Activated T-cell treated with anti-CD3 and anti-CD28 coated beads for 48 hours (primary cell): ENCODE data around the gene CHPF2.

Source experiments
- DNase-seq: peaks from one replicate; pipeline ENCODE4 v3.0.0-alpha.2; 2020; ENCODE audit warnings: low read depth

CHPF2 gene

DNA sequence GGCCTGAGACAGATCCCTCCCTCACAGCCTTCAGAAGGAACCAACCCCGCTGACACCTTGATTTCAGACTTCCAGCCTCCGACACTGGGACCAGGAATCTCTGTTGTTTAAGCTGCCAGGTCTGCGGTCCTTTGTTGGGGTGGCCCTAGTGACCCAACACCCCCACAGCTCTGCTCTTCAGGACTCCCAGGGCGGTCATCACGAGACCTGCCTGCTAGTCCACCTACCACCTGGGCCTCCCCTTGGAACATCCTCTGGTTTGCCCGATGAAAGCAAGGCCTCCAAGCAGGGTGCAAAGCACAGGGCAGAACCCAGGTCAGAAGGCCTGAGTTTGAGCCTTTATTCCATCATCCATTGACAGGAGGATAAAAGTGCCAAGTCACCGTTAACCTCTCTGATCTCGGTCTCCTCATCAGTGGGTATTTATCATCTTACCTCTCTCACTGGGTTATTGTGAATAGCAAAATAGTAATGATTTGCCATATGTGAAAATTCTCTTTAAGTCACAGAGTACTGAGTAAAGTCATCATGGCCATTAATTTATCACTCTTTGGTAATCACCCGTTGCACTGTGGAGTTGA is 33.2 kb downstream of the CHPF2 start:
- no peak for DNase-seq

DNA sequence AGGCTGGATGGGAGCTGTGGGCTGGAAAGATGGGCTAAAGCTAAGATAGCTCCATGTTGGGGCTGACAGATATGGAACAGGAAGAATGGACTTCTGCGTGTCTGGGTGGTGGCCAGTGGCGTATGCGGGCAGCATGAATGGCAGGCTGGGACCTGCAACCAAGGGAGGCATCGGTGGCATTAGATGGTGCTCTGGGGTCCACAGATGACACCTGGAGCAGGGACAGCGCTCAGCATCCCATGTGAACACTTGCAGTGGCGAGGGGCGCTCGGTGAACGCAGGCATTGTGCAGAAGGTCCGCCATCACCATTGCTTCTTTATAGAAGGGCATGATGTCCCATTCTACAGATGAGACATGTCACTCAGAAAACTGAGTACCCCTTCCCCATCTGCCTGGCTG is 37.2 kb downstream of the CHPF2 start:
- DNase-seq, result no peak

DNA sequence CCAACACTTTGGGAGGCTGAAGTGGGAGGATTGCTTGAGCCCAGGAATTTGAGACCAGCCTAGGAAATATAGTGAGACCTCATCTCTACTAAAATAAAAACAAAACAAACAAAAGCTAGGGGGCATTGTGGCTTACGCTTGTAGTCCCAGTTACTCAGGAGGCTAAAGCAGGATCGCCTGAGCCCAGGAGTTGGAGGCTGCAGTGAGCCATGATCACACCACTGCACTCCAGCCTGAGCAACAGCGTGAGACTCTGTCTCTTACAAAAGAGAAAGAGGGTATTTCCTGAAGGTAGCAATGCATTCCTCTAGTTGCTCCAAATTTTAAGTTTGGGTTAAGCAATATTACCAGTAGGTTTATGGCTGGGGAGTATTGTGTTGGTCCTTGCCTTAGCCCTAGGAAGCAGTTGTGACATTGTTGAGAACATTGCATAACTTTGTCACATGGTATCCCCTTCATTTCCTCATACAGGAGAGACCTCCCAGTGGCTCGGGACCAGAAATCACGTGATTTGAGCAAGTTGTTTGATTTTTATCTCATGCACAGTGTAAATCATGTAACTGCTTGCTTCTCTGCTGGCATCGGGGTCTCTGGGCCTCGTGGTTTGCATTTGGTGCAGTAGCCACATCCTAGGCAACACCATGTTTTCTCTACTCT is 39.5 kb downstream of the CHPF2 start:
- DNase-seq, result no peak

DNA sequence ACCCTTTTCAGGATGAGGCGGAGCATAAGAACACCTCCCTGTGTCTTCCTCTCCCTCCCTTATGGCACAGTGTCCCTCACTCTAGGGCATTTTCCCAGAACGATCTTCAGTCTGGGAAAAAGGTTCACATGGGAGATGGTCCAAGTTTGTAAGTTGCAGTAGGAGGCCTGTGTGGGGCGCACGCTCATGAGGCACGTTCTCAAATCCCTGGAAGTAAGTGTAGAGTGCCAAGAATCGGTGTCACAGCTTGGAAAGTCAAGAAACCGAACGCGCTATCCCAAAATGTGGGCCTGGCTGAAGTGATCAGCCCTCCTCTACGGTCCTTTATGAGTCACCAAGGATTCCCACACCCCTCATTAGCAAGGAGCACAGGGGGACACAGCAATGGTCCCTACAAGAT is 40.1 kb downstream of the CHPF2 start:
- no peak for DNase-seq

DNA sequence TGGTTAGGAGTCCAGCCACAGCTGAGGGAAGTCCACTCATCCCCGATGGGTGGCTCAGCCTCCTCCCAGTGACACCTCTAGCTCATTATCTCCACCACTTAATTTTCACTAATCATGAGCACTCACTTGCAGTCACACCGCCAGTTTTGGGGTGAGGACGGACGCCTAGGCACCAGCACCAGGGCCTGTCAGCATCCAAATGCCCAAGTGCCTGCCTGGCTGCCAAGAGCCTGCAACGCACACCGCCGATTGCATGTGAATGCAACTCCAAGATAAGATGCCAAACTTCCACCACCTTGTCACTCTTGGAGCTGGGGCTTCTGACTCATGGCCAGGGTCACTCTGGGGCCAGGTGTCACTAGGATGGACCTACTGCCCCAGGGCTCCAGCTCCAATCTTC is 40.6 kb downstream of the CHPF2 start:
- no peak for DNase-seq

DNA sequence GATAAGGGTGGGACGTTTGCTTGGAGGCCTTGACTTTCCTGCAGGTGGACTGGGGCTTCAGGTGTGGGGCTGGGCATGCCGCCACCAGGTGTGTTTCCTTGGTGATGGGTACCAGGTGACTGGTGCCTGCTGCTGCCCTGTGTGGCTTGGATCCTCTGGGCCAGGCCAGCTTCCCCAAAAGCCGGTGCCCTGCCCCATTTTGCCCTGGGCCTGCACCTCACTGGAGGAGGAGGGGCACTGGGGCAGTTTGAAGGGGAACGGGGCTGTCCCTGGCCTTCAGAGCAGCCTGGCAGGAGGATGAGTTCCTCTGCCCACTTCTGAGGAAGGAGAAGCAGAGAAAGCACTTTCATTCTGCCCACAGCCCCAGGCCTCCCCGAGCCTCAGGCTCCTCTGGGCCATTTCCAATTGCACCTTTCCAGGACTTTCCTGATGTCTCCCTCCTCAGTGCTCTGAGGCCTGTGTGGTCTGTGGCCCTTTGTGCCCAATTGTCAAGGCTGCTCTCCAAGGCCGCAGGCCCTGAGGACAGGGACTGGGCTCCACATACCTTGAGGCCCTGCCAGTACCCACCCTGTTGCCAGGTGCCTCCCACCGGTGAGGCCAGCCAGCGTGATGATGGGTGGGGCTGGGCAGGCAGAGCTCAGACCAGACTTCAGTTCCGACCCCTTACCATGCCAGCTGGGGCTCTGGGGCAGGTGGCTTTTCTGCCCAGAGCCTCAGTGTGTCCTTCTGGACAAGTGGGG is 41.5 kb downstream of the CHPF2 start:
- no peak for DNase-seq

DNA sequence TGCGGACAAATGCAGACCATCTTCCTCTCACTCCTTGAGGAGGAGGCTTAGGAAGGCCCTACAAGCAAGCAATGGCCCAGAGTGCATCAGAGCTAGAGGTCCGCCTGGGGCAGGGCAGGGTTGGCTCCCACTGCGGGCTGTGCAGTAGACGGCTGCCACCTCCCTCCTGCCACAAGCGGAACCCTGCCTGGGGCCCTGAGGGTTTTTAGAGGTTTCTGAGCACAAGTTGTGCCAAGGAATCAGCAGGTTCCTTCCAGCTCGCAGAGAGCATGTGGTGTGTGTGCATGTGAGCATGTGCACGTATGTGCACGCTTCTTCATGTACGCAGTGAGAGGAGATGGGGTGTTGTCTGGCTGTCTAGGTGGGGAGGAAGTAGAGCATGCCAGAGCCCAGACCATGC is 42.1 kb downstream of the CHPF2 start:
- no peak for DNase-seq

DNA sequence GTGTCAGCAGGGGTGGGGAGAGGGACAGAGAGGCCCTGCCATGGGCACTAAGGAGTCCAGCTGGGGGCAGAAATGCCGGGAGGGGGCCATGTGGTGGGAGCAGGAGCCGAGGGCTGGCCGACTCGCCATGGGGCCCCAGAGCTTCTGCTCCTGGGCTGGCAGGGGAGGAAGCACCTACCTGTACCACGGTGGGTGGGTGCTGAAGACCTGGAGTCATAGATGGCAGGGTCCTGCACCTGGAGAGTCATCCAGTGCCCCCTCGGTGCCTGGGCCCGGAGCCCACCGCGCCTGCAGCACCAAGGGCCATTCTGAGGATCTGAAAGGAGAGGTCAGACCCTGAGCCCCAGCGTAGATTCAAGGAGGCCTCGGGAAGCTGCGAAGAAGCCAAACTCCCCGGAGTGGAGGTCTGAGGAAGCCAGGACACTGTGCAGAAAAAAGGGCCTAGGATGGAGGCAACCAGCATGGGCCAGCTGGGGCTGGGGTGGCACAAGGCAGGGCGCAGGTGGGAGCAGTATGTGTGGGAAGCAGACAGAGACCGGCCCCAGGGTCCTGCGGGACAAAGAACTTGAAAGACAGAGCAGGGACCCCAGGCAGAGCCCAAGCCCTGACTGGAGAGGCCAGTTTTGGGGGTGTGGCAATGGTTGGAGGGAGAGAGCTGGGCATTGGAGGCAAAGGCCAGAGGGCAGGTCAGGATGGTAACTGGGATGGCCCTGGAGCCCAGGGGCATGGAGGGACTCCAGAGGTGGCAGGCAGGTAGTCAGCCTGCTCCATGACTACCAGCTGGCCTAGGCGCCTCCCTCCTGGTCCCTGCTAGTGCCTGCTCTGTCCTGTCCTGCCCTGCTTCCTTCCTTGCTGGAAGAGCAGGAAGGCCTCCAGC is 42.9 kb downstream of the CHPF2 start:
- DNase-seq, result no peak

DNA sequence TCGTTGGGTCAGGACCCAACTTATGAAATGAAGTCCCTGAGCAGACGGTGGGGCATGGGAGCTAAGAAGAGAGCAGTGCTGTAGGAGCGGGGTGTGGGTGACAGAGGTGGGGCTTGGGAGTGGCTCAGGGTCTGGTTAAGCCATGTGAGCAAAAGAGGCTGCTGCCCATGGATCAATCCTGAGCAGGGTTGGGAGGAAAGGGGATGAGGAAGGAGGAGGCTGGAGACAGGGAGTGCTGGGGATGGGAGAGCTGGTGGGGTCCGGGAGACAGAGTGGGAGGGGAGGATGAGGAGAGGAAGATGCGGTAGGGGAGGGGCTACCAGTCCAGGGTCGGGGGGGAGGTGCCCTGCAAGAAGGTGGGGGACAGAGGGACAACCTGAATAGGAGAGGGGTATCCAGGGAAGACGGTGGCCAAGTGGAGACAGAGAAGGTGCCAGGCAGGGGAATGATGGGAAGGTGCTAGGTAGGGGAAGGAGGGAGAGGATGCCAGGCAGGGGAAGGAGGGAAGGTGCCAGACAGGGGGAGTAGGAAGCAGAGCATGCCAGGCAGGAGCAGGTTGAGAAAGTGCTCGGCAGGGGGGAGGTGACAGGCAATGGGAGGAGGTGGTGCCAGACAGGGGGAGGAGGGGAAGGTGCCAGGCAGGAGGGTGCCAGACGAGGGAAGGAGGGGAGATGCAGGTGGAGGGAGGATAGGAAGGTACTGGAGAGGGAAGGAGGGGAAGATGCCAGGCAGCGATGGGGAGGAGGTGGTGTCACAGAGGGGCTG is 43.7 kb downstream of the CHPF2 start:
- no peak for DNase-seq

DNA sequence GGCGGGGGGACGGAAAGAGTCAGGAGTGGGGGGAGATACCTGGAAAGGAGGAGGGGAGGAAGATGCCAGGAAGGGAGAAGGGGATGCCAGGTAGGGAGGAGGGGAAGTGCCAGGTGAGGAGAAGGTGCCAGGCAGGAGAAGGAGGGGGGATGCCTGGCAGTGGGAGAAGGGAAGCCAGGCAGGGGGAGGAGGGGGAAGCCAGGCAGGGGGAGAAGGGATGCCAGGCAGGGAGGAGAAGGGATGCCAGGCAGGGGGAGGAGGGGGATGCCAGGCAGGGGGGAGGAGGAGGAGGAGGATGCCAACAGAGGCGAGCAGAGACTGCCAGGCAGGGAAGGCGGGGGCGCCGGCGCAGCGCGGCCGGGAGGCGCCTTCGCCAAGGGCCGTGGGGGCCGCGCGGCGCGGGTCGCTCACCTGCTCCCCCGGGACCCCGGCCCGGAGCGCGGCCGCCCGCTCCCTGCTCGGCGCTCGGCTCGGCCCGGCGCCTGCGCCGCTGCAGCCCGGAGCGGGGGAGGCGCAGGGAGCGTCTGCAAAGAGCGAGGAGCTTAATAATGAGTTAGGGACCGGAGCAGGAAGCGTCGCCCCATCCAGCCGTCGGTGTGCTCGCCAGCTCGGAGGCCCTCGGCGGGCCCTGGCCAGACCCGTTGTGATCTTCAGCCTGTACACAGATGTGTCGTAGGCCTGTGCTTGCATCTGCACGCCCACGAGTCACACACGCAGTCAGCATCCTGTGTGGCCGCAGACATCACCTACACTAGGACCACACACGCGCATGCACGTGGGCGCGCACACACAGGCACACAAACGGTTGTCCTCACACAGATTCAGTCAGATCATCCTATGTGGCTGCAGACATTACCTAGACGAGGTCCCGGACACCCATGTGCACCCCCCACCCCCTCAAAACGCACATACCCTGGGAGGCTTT is 44.6 kb downstream of the CHPF2 start:
- peak; percentile 52 for DNase-seq

DNA sequence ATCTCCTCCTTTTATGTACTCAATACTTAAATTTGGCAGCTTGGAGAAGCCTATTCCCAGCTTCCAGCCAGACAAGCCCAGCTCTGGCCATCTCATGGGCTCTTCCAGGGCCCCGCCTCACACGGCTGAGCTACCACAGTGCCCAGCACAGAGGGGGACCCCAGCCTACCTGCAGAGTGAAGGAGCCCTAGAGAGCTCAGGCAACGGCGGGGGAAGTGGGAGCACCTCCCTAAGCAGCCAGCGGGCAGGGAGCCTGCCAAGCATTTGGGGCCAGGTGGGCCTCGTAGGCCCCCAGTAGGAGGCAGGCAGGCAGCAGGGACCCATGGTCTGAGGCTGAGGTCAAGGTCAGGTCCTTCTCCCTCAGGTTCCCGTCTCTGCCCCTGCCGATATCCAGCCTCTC is 45.3 kb downstream of the CHPF2 start:
- DNase-seq, result no peak

DNA sequence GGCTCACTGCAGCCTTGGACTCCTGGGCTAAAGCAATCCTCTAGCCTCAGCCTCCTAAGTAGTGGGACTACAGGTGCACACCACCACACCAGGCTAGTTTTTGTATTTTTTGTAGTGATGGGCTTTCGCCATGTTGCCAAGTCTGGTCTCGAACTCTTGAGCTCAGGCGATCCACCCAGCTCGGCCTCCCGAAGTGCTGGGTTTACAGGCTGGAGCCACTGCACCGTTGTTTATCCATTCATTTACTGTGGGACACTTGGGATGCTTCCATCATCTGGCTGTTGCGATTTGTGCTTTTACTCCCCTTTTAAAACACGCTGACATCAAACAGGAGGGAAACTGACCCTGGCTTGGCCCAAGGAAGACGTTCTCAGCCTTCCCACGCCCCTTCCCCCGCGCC is 46.7 kb downstream of the CHPF2 start:
- DNase-seq, result no peak

DNA sequence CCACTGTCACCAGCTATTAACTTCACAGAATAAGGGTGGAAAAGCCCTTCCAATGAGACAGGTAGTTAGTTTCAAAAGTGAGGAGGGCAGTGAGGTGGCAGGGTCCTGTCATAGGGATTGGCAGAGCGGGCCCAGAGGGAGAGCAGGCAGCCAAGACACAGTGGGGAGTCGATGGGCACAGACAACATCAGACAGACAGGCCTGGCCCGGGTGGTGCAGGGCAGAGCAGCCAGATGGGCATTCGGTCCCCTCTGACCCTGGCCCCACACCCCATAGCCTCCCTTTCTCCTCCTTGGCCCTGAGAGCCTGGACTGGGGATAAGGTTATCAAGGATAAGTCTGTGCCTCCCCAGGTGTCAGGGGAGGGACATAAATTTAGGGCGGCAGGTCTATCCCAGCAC is 47.6 kb downstream of the CHPF2 start:
- no peak for DNase-seq

DNA sequence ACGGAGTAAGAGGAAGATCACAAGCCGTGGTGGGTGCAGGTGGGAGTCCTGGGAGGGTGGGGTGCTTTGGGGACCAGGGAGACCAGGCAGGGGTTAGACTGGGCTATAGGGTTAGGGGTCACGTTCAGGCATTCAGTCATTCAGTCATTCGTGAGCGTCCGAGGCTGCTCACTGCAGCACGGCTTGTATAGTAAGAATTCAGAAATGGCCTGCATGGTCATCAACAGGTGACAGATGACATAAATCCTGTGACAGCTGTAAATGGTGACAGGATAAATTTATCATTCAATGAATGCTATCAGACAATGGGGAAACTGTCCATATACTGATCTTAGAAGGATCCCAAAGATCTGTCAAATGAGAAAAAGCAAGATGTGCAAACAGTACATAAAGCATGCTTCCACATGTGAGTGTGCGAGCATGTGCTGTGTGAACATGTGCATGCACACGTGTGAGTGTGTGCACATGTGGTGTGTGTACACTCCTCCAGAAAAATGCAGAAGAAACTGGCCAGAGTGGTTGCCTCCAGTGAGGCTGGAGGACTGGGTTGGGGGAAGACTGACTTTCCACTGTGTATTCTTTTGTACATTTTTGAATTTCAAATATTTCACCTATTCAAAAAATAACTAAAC is 48.2 kb downstream of the CHPF2 start:
- no peak for DNase-seq

DNA sequence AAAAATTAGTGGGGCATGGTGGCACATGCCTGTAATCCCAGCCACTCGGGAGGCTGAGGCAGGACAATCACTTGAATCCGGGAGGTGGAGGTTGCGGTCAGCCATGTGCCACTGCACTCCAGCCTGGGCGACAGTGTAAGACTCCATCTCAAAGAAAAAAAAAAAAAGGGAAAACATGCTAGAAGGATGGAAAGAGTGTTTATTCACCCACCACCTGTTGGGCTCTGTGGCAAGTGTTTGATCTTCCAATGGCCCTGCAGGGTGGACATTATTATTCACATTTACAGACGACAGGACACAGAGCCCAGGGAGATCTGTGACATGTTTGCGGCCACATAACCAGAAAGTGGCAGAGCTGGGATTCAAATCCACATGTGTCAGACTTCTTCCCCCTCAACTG is 49.4 kb downstream of the CHPF2 start:
- no peak for DNase-seq

DNA sequence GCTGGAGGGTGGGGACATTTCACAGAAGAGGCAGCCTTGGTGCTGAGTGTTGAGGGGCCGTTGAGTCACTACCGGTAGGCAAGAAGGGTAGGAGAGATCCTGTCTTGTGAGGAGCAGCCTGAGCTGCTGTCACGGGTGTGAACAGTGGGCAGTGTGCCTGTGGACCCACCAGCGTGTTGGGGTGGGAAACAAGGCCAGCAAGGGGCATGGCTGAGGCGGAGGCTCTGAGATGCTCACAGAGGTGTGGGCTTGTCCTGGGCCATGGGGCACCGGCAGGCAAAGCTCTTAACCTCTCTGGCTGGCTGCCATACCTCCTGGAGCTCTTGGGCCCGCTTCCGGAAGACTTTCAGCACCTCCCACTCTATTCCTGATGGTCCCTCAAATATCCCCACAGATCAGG is 49.8 kb downstream of the CHPF2 start:
- DNase-seq, result no peak

DNA sequence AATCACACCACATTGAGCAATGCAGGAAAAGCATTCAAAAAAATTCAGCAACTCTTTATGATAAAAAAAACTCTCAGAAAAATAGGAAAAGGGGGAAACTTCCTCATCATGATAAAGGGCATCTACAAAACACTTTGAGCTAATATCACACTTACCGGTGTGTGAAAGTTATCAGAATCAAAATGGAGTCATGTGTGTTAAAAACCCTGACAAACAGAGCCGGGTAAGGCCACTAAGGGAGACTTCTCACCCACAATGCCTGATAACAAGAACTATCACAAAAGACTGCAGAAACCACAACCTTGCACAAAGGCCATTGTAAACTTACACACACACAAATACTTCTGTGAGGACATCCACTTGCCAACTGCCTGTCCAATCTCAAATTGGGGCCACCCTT is 51.0 kb downstream of the CHPF2 start:
- no peak for DNase-seq

DNA sequence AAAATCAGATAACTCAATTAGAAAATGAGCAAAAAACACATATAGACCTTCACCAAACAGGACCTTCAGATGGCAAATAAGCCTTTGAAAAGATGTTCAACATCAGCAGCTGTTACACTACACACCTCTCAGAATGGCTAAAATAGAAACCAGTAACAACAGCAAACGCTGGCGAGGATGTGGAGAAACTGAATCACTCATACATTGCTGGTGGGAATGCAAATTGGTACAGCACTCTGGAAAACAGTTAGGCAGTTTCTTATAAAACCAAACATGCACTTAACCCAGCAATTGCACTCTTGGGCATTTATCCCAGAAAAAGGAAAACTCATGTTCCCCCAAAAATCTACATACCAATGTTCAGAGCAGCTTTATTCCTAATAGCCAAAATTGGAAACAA is 53.9 kb downstream of the CHPF2 start:
- DNase-seq, result no peak
